ENCODE results near the gene INPP5A. TPM values are rescaled to one million over a fixed set of nuclear protein-coding genes. Genes with fewer than 3 reads are reported as not detected.

INPP5A gene
- total and polyA plus RNA-seq, 2 of the 13 experiments (the other 11 are each of a cell fraction or from before 2014, with no cell fraction given) = 17.5 to 37.9 TPM

DNA sequence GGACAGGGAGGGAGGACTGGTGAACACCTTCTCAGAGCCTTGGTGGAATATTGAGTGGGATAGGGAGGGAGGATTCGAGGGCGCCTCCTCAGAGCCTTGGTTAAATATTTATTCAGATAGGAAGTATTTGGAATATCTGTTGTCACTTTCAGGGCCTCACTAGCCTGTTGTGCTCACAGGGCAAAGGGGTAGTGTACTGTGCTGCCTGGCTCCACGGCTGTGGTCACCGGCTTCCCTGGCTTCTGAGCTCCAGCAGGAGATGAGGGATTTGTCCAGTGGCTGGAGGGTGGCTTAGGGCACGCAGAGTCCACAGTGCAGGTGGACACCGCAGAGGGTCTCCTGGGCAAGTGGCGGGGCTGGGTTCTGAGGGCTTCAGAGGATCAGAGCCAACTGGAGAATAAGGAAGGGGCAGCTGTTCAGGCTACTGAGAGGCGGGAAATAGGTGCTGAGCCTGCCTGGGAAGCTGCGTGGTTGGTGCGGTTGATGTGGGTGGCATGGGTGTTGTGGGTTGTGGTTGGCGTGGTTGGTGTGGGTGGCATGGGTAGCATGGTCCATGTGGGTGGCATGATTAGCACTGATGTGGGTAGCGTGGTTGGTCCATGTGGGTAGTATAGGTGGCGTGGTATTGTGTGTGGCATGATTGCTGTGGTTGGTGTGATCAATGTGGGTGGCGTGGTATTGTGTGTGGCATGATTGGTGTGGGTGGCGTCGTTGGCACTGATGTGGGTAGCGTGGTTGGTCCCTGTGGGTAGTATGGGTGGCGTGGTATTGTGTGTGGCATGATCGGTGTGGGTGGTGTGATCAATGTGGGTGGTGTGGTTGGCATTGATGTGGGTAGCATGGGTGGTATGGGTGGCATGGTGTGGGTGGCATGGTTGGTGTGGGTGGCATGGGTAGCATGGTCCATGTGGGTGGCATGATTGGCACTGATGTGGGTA, 16.7 kb downstream of the INPP5A start (continued):
- TF ChIP-seq, protein P1, sequence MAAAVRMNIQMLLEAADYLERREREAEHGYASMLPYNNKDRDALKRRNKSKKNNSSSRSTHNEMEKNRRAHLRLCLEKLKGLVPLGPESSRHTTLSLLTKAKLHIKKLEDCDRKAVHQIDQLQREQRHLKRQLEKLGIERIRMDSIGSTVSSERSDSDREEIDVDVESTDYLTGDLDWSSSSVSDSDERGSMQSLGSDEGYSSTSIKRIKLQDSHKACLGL (CRISPR knock-in tag; IDR thresholded peaks at IDR 0.05) = no peak
- TF ChIP-seq ZNF766 (CRISPR knock-in tag; IDR thresholded peaks at IDR 0.05; ENCODE audit: borderline replicate concordance) (no peak), RAD21 (CRISPR knock-in tag; IDR thresholded peaks at IDR 0.05) (no peak), ZNF569 (CRISPR knock-in tag; IDR thresholded peaks at IDR 0.05; ENCODE audit: borderline replicate concordance) (no peak), SMARCC2 (IDR thresholded peaks at IDR 0.05) (no peak), DMAP1 (CRISPR knock-in tag; IDR thresholded peaks at IDR 0.05) (no peak), RBM39 (IDR thresholded peaks at IDR 0.05; ENCODE audit: low read depth, low read length, poor library complexity, severe bottlenecking) (no peak), TP53 (CRISPR knock-in tag; conservative IDR thresholded peaks at IDR 0.05) (no peak)
- TF ChIP-seq, protein P2, sequence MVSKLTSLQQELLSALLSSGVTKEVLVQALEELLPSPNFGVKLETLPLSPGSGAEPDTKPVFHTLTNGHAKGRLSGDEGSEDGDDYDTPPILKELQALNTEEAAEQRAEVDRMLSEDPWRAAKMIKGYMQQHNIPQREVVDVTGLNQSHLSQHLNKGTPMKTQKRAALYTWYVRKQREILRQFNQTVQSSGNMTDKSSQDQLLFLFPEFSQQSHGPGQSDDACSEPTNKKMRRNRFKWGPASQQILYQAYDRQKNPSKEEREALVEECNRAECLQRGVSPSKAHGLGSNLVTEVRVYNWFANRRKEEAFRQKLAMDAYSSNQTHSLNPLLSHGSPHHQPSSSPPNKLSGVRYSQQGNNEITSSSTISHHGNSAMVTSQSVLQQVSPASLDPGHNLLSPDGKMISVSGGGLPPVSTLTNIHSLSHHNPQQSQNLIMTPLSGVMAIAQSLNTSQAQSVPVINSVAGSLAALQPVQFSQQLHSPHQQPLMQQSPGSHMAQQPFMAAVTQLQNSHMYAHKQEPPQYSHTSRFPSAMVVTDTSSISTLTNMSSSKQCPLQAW (CRISPR knock-in tag; IDR thresholded peaks at IDR 0.05) = peak; percentile 41; the same call in 1 of the 2 replicates
- TF ChIP-seq, protein P3, sequence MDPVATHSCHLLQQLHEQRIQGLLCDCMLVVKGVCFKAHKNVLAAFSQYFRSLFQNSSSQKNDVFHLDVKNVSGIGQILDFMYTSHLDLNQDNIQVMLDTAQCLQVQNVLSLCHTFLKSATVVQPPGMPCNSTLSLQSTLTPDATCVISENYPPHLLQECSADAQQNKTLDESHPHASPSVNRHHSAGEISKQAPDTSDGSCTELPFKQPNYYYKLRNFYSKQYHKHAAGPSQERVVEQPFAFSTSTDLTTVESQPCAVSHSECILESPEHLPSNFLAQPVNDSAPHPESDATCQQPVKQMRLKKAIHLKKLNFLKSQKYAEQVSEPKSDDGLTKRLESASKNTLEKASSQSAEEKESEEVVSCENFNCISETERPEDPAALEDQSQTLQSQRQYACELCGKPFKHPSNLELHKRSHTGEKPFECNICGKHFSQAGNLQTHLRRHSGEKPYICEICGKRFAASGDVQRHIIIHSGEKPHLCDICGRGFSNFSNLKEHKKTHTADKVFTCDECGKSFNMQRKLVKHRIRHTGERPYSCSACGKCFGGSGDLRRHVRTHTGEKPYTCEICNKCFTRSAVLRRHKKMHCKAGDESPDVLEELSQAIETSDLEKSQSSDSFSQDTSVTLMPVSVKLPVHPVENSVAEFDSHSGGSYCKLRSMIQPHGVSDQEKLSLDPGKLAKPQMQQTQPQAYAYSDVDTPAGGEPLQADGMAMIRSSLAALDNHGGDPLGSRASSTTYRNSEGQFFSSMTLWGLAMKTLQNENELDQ (CRISPR knock-in tag; IDR thresholded peaks at IDR 0.05; ENCODE audit: borderline replicate concordance) = no peak
- TF ChIP-seq, protein P4, sequence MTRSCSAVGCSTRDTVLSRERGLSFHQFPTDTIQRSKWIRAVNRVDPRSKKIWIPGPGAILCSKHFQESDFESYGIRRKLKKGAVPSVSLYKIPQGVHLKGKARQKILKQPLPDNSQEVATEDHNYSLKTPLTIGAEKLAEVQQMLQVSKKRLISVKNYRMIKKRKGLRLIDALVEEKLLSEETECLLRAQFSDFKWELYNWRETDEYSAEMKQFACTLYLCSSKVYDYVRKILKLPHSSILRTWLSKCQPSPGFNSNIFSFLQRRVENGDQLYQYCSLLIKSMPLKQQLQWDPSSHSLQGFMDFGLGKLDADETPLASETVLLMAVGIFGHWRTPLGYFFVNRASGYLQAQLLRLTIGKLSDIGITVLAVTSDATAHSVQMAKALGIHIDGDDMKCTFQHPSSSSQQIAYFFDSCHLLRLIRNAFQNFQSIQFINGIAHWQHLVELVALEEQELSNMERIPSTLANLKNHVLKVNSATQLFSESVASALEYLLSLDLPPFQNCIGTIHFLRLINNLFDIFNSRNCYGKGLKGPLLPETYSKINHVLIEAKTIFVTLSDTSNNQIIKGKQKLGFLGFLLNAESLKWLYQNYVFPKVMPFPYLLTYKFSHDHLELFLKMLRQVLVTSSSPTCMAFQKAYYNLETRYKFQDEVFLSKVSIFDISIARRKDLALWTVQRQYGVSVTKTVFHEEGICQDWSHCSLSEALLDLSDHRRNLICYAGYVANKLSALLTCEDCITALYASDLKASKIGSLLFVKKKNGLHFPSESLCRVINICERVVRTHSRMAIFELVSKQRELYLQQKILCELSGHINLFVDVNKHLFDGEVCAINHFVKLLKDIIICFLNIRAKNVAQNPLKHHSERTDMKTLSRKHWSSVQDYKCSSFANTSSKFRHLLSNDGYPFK (CRISPR knock-in tag; IDR thresholded peaks at IDR 0.05; ENCODE audit: borderline replicate concordance) = no peak

All from HepG2 (cell line).